ENCODE data around the gene KCMF1. TPM values are rescaled to one million over a fixed set of nuclear protein-coding genes. Genes with fewer than 3 reads are reported as not detected.

The KCMF1 gene
- total and polyA plus RNA-seq, 2 of the 13 experiments (the other 11 are each of a cell fraction or from before 2014, with no cell fraction given): 62.1 to 116 TPM

- H3K79me2 ChIP-seq (ENCODE audit: insufficient read depth, low read length): peaks cover 9% of the 10 kb centered on the region
- ChIA-PET CTCF (ENCODE audit: low intra/inter-chr PET ratio, low total read pairs) (no interaction called here), POLR2A (interaction anchor here (0.8 to 3.3 kb wide), 2 partner anchors 17 to 37 kb away, joined by 4 to 18 read pairs; no protein-coding TSS in a partner anchor)
- no peak overlapping the region for H2AFZ ChIP-seq (ENCODE audit: low read length)
- H3K27me3 ChIP-seq (ENCODE audit: control insufficient read depth in 1 of 2, insufficient read depth in 2 of 2, low read length in 2 of 2): no peaks in the 10 kb centered on the region
- H3K9me3 ChIP-seq (ENCODE audit: low read length): no peaks in the 10 kb centered on the region
- no peak for TF ChIP-seq MED8 (CRISPR knock-in tag; IDR thresholded peaks at IDR 0.05; ENCODE audit: insufficient replicate concordance)
- peak; percentile 89; the same call in 1 of the 2 replicates for TF ChIP-seq GLI4 (CRISPR knock-in tag; IDR thresholded peaks at IDR 0.05; ENCODE audit: borderline replicate concordance)
- no peak for TF ChIP-seq GATAD2A (CRISPR knock-in tag; IDR thresholded peaks at IDR 0.05)
- TF ChIP-seq SCMH1 (CRISPR knock-in tag; IDR thresholded peaks at IDR 0.05; ENCODE audit: borderline replicate concordance): no peak
- no peak for TF ChIP-seq KMT2A (CRISPR knock-in tag; IDR thresholded peaks at IDR 0.05)
- 0 out of 2 replicates have a peak, but pooled peaks have one; percentile 29 for TF ChIP-seq ZNF512B (CRISPR knock-in tag; IDR thresholded peaks at IDR 0.05; ENCODE audit: borderline replicate concordance)
- no peak for TF ChIP-seq FOSL2 (CRISPR knock-in tag; IDR thresholded peaks at IDR 0.05)
- peak; percentile 37; the same call in 1 of the 2 replicates for TF ChIP-seq ZNF780A (CRISPR knock-in tag; IDR thresholded peaks at IDR 0.05)
- TF ChIP-seq CEBPG (CRISPR knock-in tag; IDR thresholded peaks at IDR 0.05): peak; percentile 7; the same call in 1 of the 2 replicates
- TF ChIP-seq BRF2 (CRISPR knock-in tag; IDR thresholded peaks at IDR 0.05): no peak
- 0 out of 2 replicates have a peak, but pooled peaks have one; percentile 3 for TF ChIP-seq ZNF607 (CRISPR knock-in tag; IDR thresholded peaks at IDR 0.05; ENCODE audit: borderline replicate concordance)
- peak; percentile 72 for TF ChIP-seq RBM22 (optimal IDR thresholded peaks at IDR 0.05; ENCODE audit: low read length)
- TF ChIP-seq ZNF337 (CRISPR knock-in tag; IDR thresholded peaks at IDR 0.05; ENCODE audit: borderline replicate concordance, low read depth): 0 out of 2 replicates have a peak, but pooled peaks have one; percentile 23
- TF ChIP-seq HOXA7 (CRISPR knock-in tag; IDR thresholded peaks at IDR 0.05): 0 out of 2 replicates have a peak, but pooled peaks have one; percentile 40
- TF ChIP-seq KDM5A (IDR thresholded peaks at IDR 0.05; ENCODE audit: borderline replicate concordance, low read length): no peak
- TF ChIP-seq MTERF4 (CRISPR knock-in tag; IDR thresholded peaks at IDR 0.05): 0 out of 2 replicates have a peak, but pooled peaks have one; percentile 4
- no peak for TF ChIP-seq IRF2 (CRISPR knock-in tag; IDR thresholded peaks at IDR 0.05)
- TF ChIP-seq MBNL3 (CRISPR knock-in tag; conservative IDR thresholded peaks at IDR 0.05): no peak
- peak overlapping the region; percentile 87 for H3K27ac ChIP-seq (ENCODE audit: extremely low read length, insufficient read depth, low read length)
- no peak overlapping the region; a peak in 1 of 6 replicates for H3K4me3 ChIP-seq (replicated peaks in 1 of 3; ENCODE audit: insufficient read depth in 1 of 3, low read depth in 2 of 3, low read length in 3 of 3)
- peaks cover 88% of the 10 kb centered on the region for H3K4me1 ChIP-seq (ENCODE audit: insufficient read depth, low read length)
- no peak for FAIRE-seq
- peak overlapping the region; percentile 69 for H3K4me2 ChIP-seq (ENCODE audit: low read depth, low read length)
- no peak for DNase-seq (ENCODE audit: low spot score)
- no peaks in the 10 kb centered on the region for H3K36me3 ChIP-seq (replicated peaks in 1 of 2; ENCODE audit: control insufficient read depth in 1 of 2, insufficient read depth in 2 of 2, low read length in 2 of 2)
- peak overlapping the region; percentile 42 for H3K9ac ChIP-seq (ENCODE audit: insufficient read depth, low read depth, low read length)
- intact Hi-C loops (cut with micrococcal nuclease; ENCODE audit: unreplicated experiment) (loop anchor here (1.0 to 2.0 kb wide), 2 partner anchors 9 to 36 kb away; no protein-coding TSS in a partner anchor), in situ Hi-C loops (cut with HindIII; ENCODE audit: extremely low pct_ligation_motif_present, low pct_unique_long_range_greater_than_20kb) (no loop called here)
- no TSS peak for BruUV-seq (replicated peaks)
- H4K20me1 ChIP-seq (ENCODE audit: insufficient read depth, low read length): no peaks in the 10 kb centered on the region
- ATAC-seq: no peak
- 87% methylated on average over 4 of the region's 4 CpGs for WGBS (ENCODE audit: low lambda C conversion rate)
Measured at GRCh38 chr2:84962917-84963316, 8.0 kb upstream of the KCMF1 start.
